GM19240 (cell line): ENCODE results near the gene PAM.
"Not testable (repeated sequence)": the region's sequence is repeated elsewhere in the genome, so short reads cannot be mapped to it uniquely, and the experiment has no call there.

Experiments used
- DNase-seq: peaks from one replicate; pipeline ENCODE4 v3.0.0; 2011; ENCODE audit warnings: low spot score; ENCODE audit not compliant: insufficient read length

PAM gene

GRCh38 chr5:103037673-103038455 lies 282.8 kb downstream of the PAM start:
- DNase-seq: no peak

DNA sequence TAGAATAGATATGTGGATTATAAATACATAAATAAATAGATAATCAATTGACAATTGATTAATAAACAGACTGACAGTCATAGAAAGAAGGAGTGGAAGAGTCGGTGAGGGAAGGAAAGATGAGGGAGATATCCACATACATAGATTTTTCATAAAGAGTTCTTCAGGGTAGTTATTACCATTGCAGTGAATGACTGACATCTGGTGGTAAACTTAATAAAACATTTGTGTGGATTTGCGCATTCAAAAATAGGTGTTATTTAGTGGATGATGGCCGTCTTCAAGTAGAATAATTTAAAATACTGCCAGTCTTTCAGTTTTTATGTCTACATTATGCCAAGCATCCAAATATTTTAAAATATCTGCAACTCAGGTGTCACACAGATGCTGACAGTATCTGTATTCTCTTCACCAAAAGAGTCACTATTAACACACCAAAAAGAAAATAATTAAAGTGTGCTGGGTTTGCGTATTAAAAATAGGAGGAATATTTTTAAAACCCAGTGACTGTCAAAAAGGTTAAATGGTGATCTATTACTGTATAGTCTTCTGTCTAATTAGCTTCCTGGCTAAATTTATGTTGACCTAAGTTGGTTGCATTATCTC lies 286.1 kb downstream of the PAM start:
- DNase-seq: no peak

DNA sequence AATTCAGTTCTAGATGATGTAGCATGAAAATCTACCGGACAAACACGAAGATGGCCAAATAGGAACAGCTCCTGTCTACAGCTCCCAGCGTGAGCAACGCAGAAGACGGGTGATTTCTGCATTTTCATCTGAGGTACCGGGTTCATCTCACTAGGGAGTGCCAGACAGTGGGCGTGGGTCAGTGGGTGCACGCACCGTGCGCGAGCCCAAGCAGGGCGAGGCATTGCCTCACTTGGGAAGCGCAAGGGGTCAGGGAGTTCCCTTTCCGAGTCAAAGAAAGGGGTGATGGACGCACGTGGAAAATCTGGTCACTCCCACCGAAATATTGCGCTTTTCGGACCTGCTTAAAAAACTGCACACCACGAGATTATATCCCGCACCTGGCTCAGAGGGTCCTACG lies 291.6 kb downstream of the PAM start:
- DNase-seq: not testable (repeated sequence)

DNA sequence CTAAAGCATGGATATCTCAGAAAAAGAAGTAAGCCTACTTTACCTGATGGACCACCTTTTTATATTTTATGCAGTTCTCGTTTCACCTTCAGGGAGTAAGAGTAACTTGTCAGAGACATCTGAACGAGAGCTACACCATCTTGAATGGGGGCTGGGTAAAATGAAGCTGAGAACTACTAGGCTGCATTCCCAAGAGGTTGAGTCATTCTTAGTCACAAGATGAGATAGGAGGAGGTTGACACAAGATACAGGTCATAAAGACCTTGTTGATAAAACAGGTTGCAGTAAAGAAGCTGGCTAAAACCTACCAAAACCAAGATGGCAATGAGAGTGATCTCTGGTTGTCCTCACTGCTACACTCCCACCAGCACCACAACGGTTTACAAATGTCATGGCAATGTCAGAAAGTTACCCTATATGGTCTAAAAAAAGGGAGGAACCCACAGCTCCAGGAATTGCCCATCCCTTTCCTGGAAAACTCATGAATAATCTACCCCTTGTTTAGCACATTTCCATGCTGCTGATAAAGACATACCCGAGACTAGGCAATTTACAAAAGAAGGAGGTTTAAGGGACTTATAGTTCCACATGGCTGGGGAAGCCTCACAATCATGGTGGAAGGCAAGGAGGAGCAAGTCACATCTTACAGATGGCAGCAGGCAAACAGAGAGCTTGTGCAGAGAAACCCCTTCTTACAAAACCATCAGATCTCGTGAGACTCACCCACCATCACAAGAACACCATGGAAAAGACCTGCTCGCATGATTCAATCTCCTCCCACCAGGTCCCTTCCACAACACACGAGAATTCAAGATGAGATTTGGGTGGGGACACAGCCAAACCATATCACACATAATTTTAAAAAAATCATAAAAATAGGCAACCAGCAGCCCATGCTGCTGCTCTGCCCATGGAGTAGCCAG lies 302.4 kb downstream of the PAM start:
- no peak for DNase-seq

GRCh38 chr5:103059525-103059924 lies 304.4 kb downstream of the PAM start:
- DNase-seq: no peak

DNA sequence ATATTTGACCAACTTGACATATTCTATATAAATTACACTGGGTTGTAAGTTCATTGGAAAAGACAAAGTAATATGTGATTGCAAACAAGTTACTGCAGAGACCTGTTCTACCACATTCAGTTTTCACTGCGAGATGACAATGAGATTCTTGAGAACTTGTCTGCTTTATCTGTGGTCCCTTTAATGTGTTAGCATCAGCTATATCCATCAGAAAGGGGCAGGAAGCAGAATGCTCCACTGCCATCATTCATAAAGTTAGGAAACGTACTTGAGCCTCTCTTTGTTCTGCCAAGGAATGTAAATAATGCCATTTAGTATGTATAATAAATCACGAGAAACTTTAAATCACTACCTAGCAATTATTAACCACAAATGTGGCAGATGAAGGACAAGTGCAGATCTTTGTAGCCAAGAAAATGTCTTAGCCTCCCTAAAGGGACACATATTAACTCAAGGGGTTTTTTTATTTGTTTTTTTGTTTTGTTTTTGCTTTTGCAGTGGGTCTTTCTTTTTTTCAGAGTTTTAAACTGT lies 305.4 kb downstream of the PAM start:
- no peak for DNase-seq

- no peak for DNase-seq
Observed at GRCh38 chr5:103066326-103066725, 311.2 kb downstream of the PAM start.

GRCh38 chr5:103073500-103073899 lies 318.4 kb downstream of the PAM start:
- not testable (repeated sequence) for DNase-seq

DNA sequence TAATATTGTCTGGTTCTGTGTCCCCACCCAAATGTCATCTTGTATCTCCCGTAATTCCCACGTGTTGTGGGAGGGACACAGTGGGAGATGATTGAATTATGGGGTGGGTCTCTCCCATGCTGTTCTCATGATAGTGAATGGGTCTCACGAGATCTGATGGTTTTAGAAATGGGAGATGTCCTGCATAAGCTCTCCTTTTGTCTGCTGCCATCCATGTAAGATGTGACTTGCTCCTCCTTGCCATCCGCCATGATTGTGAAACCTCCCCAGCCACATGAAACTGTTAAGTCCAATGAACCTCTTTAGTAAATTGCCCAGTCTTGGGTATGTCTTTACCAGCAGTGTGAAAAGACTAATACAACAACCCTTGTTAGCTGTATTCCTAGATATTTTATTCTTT lies 320.3 kb downstream of the PAM start:
- DNase-seq: no peak
